ENCODE measurements around the gene DSCAM. TPM values are rescaled to one million over a fixed set of nuclear protein-coding genes. Genes with fewer than 3 reads are reported as not detected.

DSCAM gene
- total RNA-seq, 3 donors from 2014 or later (not counting 1 experiment from before 2014, with no cell fraction given) = not detected

DNA sequence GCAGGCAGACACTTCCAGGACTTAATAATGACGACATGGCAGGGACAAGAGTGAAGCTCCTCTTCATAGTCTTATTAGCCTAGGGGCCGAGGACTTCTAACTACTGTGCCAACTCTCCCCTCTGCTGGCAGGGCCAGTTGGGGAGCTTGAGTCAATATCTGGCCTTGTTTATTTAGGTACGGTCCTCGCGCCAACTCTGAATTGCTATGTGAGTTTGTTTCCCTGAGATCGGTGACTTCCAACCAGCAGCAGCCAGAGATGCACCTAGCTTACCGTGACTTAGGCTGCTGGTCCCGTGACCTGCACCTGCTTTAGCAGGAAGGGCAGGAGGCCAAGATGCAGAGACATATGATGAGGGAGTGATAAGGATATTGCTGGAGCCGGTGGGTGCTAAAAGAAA lies 528.6 kb downstream of the DSCAM start:
- Histone ChIP-seq H3K27me3 (ENCODE audit: control insufficient read depth, insufficient read depth, low read length) (no peaks in the 10 kb centered on the region), H3K36me3 (ENCODE audit: control insufficient read depth, insufficient read depth, low read length) (no peaks in the 10 kb centered on the region), H3K9me3 (ENCODE audit: control insufficient read depth, insufficient read depth, low read length) (no peaks in the 10 kb centered on the region), H3K4me1 (ENCODE audit: control insufficient read depth, insufficient read depth, low read length) (no peaks in the 10 kb centered on the region), H3K27ac (ENCODE audit: low read length) (no peak overlapping the region), H3K4me3 (ENCODE audit: low read length) (no peak overlapping the region)
- peaks cover 2 to 12% of the 10 kb centered on the region in 2 donors for H3K9me3 Mint-ChIP-seq
- no peak overlapping the region for H3K4me3 Mint-ChIP-seq
- WGBS (ENCODE audit: insufficient coverage) = 91% methylated on average over 9 of the region's 9 CpGs
- H3K4me1 Mint-ChIP-seq = no peaks in the 10 kb centered on the region
- no peaks in the 10 kb centered on the region for H3K27me3 Mint-ChIP-seq (ENCODE audit: low read depth in 2 of 2)
- ATAC-seq = no peak
- H3K27ac Mint-ChIP-seq = no peak overlapping the region
- no peaks in the 10 kb centered on the region for H3K36me3 Mint-ChIP-seq
- DNase-seq = no peak
- TF ChIP-seq, protein P1, sequence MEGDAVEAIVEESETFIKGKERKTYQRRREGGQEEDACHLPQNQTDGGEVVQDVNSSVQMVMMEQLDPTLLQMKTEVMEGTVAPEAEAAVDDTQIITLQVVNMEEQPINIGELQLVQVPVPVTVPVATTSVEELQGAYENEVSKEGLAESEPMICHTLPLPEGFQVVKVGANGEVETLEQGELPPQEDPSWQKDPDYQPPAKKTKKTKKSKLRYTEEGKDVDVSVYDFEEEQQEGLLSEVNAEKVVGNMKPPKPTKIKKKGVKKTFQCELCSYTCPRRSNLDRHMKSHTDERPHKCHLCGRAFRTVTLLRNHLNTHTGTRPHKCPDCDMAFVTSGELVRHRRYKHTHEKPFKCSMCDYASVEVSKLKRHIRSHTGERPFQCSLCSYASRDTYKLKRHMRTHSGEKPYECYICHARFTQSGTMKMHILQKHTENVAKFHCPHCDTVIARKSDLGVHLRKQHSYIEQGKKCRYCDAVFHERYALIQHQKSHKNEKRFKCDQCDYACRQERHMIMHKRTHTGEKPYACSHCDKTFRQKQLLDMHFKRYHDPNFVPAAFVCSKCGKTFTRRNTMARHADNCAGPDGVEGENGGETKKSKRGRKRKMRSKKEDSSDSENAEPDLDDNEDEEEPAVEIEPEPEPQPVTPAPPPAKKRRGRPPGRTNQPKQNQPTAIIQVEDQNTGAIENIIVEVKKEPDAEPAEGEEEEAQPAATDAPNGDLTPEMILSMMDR (IDR thresholded peaks at IDR 0.05) = no peak
- intact Hi-C loops (cut with micrococcal nuclease) = no loop called here

GRCh38 chr21:40316104-40316503 lies 530.9 kb downstream of the DSCAM start:
- Mint-ChIP-seq H3K4me1 (no peaks in the 10 kb centered on the region), H3K36me3 (no peaks in the 10 kb centered on the region), H3K27ac (no peak overlapping the region), H3K4me3 (no peak overlapping the region), H3K9me3 (peaks cover 0 to 6% of the 10 kb centered on the region in 2 donors), H3K27me3 (ENCODE audit: low read depth in 2 of 2) (no peaks in the 10 kb centered on the region)
- H3K27ac ChIP-seq (ENCODE audit: low read length) = no peak overlapping the region
- H3K9me3 ChIP-seq (ENCODE audit: control insufficient read depth, insufficient read depth, low read length) = no peaks in the 10 kb centered on the region
- DNase-seq (no peak), ATAC-seq (no peak)
- H3K36me3 ChIP-seq (ENCODE audit: control insufficient read depth, insufficient read depth, low read length) = no peaks in the 10 kb centered on the region
- no peaks in the 10 kb centered on the region for H3K27me3 ChIP-seq (ENCODE audit: control insufficient read depth, insufficient read depth, low read length)
- TF ChIP-seq, protein P1 (IDR thresholded peaks at IDR 0.05) = no peak
- intact Hi-C loops (cut with micrococcal nuclease) = no loop called here
- H3K4me3 ChIP-seq (ENCODE audit: low read length) = no peak overlapping the region
- no peaks in the 10 kb centered on the region for H3K4me1 ChIP-seq (ENCODE audit: control insufficient read depth, insufficient read depth, low read length)
- WGBS (ENCODE audit: insufficient coverage) = 91% methylated on average over 3 of the region's 3 CpGs

DNA sequence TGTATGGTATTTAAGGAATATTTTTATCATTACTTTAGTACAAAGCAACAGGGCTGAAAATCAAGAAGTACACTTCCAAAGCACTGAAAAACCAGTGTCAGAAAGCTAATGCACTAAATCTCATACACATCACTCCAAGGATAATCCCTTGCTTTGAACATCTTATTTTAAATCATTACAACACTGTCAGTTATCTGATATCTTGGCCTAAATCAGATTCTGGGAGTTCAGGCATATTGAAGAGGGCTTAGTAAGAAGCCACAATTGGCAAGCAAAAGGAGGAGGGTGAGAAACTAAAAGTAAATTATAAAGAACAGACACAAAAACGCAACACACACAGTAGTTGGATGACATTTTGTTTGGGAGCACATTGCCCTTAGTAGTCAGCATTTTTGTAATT lies 531.3 kb downstream of the DSCAM start:
- DNase-seq (no peak), ATAC-seq (no peak)
- H3K36me3 ChIP-seq (ENCODE audit: control insufficient read depth, insufficient read depth, low read length) = no peaks in the 10 kb centered on the region
- peaks cover 0 to 4% of the 10 kb centered on the region in 2 donors for H3K9me3 Mint-ChIP-seq
- no peaks in the 10 kb centered on the region for H3K4me1 Mint-ChIP-seq
- no peak overlapping the region for H3K27ac ChIP-seq (ENCODE audit: low read length)
- WGBS (ENCODE audit: insufficient coverage) = no CpG with 5 or more reads among the region's 1 CpG
- no peak overlapping the region for H3K4me3 Mint-ChIP-seq
- H3K27me3 ChIP-seq (ENCODE audit: control insufficient read depth, insufficient read depth, low read length) = no peaks in the 10 kb centered on the region
- no peaks in the 10 kb centered on the region for H3K9me3 ChIP-seq (ENCODE audit: control insufficient read depth, insufficient read depth, low read length)
- H3K4me3 ChIP-seq (ENCODE audit: low read length) = no peak overlapping the region
- H3K4me1 ChIP-seq (ENCODE audit: control insufficient read depth, insufficient read depth, low read length) = no peaks in the 10 kb centered on the region
- TF ChIP-seq, protein P1 (IDR thresholded peaks at IDR 0.05) = no peak
- intact Hi-C loops (cut with micrococcal nuclease) = no loop called here
- no peaks in the 10 kb centered on the region for H3K36me3 Mint-ChIP-seq
- no peak overlapping the region for H3K27ac Mint-ChIP-seq
- no peaks in the 10 kb centered on the region for H3K27me3 Mint-ChIP-seq (ENCODE audit: low read depth in 2 of 2)

DNA sequence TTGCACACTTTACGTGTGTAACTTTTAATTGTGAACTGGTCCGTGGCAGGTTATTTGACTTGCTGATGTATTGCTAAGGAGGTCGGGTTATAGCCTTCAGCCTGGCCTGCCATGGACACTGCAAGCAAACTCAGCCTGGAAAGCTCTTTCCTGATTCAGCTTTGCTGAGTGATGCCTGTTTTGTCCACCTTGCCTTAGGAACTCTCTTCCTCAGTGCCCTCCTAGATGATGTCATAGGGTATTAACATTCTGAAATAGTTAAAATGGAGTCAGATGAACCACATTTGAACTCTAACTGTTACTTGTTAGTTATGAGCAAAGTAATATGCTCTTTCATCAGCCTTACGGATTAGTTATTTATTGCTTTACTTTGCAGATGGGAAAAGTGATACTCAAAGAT lies 533.7 kb downstream of the DSCAM start:
- Mint-ChIP-seq H3K27me3 (ENCODE audit: low read depth in 2 of 2) (no peaks in the 10 kb centered on the region), H3K27ac (no peak overlapping the region), H3K4me3 (no peak overlapping the region), H3K9me3 (peaks cover 4 to 8% of the 10 kb centered on the region in 2 donors), H3K4me1 (no peaks in the 10 kb centered on the region), H3K36me3 (no peaks in the 10 kb centered on the region)
- TF ChIP-seq, protein P1 (IDR thresholded peaks at IDR 0.05) = no peak
- H3K27ac ChIP-seq (ENCODE audit: low read length) = no peak overlapping the region
- H3K9me3 ChIP-seq (ENCODE audit: control insufficient read depth, insufficient read depth, low read length) = no peaks in the 10 kb centered on the region
- no peaks in the 10 kb centered on the region for H3K36me3 ChIP-seq (ENCODE audit: control insufficient read depth, insufficient read depth, low read length)
- DNase-seq (no peak), ATAC-seq (no peak)
- 92% methylated on average over 4 of the region's 4 CpGs for WGBS (ENCODE audit: insufficient coverage)
- intact Hi-C loops (cut with micrococcal nuclease) = no loop called here
- H3K4me1 ChIP-seq (ENCODE audit: control insufficient read depth, insufficient read depth, low read length) = no peaks in the 10 kb centered on the region
- H3K27me3 ChIP-seq (ENCODE audit: control insufficient read depth, insufficient read depth, low read length) = no peaks in the 10 kb centered on the region
- no peak overlapping the region for H3K4me3 ChIP-seq (ENCODE audit: low read length)

Measured in natural killer cell (primary cell).